ENCODE results near the gene DNAH14.

The DNAH14 gene

GRCh38 chr1:225388372-225388771 is 458.9 kb downstream of the DNAH14 start:
- no peak for DNase-seq (ENCODE audit: low read depth in 1 of 2, low spot score in 1 of 2)

- no peak for DNase-seq (ENCODE audit: low read depth in 1 of 2, low spot score in 1 of 2)
Measured at GRCh38 chr1:225389843-225390242, 460.4 kb downstream of the DNAH14 start.

GRCh38 chr1:225396357-225396756 is 466.9 kb downstream of the DNAH14 start:
- no peak for DNase-seq (ENCODE audit: low read depth in 1 of 2, low spot score in 1 of 2)

GRCh38 chr1:225400968-225401367 is 471.5 kb downstream of the DNAH14 start:
- no peak for DNase-seq (ENCODE audit: low read depth in 1 of 2, low spot score in 1 of 2)

GRCh38 chr1:225406976-225407725 is 477.7 kb downstream of the DNAH14 start:
- no peak for DNase-seq (ENCODE audit: low read depth in 1 of 2, low spot score in 1 of 2)

- no peak for DNase-seq (ENCODE audit: low read depth in 1 of 2, low spot score in 1 of 2)
Measured at GRCh38 chr1:225407755-225408154, 478.3 kb downstream of the DNAH14 start.

- DNase-seq (ENCODE audit: low read depth in 1 of 2, low spot score in 1 of 2), result no peak
Measured at GRCh38 chr1:225408249-225408648, 478.8 kb downstream of the DNAH14 start.

- no peak for DNase-seq (ENCODE audit: low read depth in 1 of 2, low spot score in 1 of 2)
Measured at GRCh38 chr1:225409051-225409450, 479.6 kb downstream of the DNAH14 start.

- no peak for DNase-seq (ENCODE audit: low read depth in 1 of 2, low spot score in 1 of 2)
Measured at GRCh38 chr1:225410036-225410435, 480.6 kb downstream of the DNAH14 start.

GRCh38 chr1:225412321-225412720 is 482.8 kb downstream of the DNAH14 start:
- no peak for DNase-seq (ENCODE audit: low read depth in 1 of 2, low spot score in 1 of 2)

GRCh38 chr1:225412803-225413351 is 483.4 kb downstream of the DNAH14 start:
- DNase-seq (ENCODE audit: low read depth in 1 of 2, low spot score in 1 of 2), result no peak

GRCh38 chr1:225413708-225414375 is 484.4 kb downstream of the DNAH14 start:
- DNase-seq (ENCODE audit: low read depth in 1 of 2, low spot score in 1 of 2), result no peak

GRCh38 chr1:225415307-225415706 is 485.8 kb downstream of the DNAH14 start:
- DNase-seq (ENCODE audit: low read depth in 1 of 2, low spot score in 1 of 2), result no peak

- DNase-seq (ENCODE audit: low read depth in 1 of 2, low spot score in 1 of 2), result no peak
Measured at GRCh38 chr1:225415967-225416745, 486.7 kb downstream of the DNAH14 start.

GRCh38 chr1:225418059-225418458 is 488.6 kb downstream of the DNAH14 start:
- no peak for DNase-seq (ENCODE audit: low read depth in 1 of 2, low spot score in 1 of 2)

GRCh38 chr1:225418598-225418997 is 489.1 kb downstream of the DNAH14 start:
- DNase-seq (ENCODE audit: low read depth in 1 of 2, low spot score in 1 of 2), result no peak

- no peak for DNase-seq (ENCODE audit: low read depth in 1 of 2, low spot score in 1 of 2)
Measured at GRCh38 chr1:225422031-225422605, 492.6 kb downstream of the DNAH14 start.

GRCh38 chr1:225422795-225423517 is 493.5 kb downstream of the DNAH14 start:
- DNase-seq (ENCODE audit: low read depth in 1 of 2, low spot score in 1 of 2), result no peak

GRCh38 chr1:225423518-225423855 is 494.0 kb downstream of the DNAH14 start:
- DNase-seq (ENCODE audit: low read depth in 1 of 2, low spot score in 1 of 2), result no peak

GRCh38 chr1:225424562-225425200 is 495.2 kb downstream of the DNAH14 start:
- DNase-seq (ENCODE audit: low read depth in 1 of 2, low spot score in 1 of 2), result no peak

Data from activated CD4-positive, alpha-beta T cell treated with anti-CD3 and anti-CD28 coated beads, Interleukin-2, amount 50 U/mL, for 24 hours (primary cell).